GM19395 (cell line): ENCODE measurements around the gene UPK1B.
A peak's percentile ranks its signal among the peaks of the same experiment; 100 is the strongest.

Experiments used
- ATAC-seq: cut with Tn5 transposase; IDR thresholded peaks from one replicate; pipeline ENCODE4 v1.9.1; 2021; ENCODE audit warnings: mild to moderate bottlenecking, moderate library complexity; ENCODE audit not compliant: unreplicated experiment

Gene UPK1B

DNA sequence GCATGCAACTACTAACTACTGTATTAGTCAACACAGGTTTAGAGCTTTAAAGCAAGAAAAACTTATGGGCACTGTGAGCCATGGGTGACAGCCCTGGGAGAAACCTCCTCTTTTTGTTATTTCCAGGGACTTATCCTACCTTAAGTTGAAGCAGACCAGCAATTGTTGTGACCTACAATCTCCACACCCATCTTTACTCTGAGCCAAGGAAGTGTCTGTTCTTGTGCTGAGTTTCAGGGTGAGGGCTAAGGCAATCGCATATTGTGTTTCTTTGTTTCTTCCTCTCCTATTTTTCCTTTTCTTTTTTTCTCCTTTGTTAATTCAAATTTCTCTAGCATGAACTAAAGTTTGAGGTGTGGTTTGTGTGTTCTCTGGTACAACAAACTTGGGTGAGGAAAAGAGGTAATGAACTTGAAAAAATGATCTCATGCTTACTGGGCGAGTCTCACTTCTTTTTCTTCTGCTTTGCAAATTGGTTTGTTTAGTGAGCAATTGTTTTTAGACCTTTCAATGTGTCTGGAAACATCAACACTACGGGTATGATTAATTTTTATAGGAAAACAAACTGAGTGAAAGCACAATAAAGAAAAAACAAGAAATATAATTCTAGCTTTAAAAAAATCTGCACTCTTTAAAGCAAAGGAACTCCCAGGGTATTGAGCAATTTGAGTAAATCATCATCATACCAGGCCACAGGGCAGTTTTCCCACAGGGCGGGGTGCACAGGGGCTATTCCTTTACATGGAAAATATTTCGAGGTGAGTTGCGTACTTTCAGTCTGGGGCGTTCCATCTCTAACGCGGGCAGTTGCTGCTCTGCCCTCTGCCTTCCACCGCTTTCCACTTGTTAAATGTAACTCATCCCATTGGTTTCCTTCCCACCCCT lies 2.7 kb downstream of the UPK1B start:
- ATAC-seq, result no peak

GRCh38 chr3:119176778-119177177 lies 3.4 kb downstream of the UPK1B start:
- ATAC-seq, result no peak

- no peak for ATAC-seq
These were observed 3.9 kb downstream of the UPK1B start for GRCh38 chr3:119177321-119177720.

- no peak for ATAC-seq
These were observed 8.4 kb downstream of the UPK1B start for GRCh38 chr3:119181765-119182164.

GRCh38 chr3:119184111-119184510 lies 10.7 kb downstream of the UPK1B start:
- no peak for ATAC-seq

DNA sequence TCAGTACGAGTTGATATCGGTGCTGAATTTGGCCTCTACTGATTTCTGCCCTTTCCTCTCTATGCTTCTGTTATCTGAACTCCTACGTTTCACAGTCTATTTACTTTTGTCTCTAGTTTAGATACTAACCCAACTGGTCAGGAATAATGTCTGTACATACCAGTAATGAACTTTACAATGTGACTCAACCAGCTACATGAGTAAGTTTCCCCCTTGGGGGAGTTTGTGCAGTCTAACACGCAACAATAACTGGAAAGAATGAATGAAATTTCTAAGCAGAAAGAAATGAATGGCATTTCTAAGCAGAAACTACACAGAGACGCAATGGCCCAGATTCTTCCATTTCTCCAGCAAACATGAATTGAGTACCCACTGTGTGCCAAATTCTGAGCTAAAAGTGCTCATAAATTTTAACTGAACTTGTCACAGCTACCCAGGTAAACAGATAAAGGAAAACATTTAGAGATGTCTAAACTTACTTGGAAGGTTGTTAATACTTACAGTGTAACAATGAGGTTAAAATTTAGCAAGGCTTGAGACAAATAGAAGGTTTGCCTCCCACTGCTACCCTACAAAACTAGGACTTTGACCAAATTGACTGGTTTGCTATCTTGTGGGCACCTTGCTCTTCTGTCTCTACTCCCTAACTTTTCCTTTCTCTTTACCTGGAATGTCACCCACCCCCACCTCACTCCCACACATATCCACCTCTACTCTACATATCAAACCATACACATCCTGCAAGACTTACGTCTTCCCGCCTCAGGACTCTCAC lies 11.6 kb downstream of the UPK1B start:
- ATAC-seq, result no peak

DNA sequence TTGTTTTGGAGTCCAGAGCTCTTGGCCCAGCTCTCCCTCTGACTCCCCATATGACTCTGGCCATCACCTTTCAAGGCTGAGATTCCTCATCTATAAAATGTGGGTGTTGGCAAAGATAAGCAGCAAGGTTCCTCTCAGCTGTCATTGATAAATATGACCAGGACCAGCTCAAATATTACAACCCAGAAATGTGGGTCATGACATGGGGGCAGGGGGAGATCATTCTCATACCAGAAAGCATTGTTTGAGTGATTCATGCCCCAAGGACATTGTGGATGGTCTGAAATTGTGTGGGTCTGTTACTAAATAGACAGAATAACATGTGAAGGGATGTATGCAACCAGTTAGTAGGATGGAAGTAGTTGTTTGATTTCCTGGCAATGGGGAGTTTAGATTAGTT lies 13.9 kb downstream of the UPK1B start:
- no peak for ATAC-seq

DNA sequence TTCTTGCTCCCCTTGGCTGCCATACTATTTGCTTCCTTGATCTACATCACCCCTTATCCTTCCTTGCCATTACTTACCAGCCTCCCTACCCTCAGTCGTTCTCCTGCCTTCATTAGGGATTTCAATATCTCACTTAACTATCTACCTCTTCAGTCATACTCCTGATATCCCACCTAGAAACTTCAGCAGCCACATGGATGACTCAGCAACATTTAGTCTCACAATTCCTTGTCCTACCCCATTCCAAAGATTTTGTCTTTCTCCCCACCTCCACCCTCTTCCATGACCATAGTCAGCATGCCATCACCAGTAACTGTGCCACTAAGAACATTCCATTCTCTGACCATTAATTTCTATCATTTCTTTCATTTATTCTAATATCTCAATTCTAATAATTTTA lies 18.4 kb downstream of the UPK1B start:
- no peak for ATAC-seq

- no peak for ATAC-seq
These were observed 21.1 kb downstream of the UPK1B start for GRCh38 chr3:119194237-119195150.

- ATAC-seq, result no peak
These were observed 21.7 kb downstream of the UPK1B start for GRCh38 chr3:119195151-119195476.

- no peak for ATAC-seq
These were observed 22.5 kb downstream of the UPK1B start for GRCh38 chr3:119195911-119196310.

- no peak for ATAC-seq
These were observed 31.8 kb downstream of the UPK1B start for GRCh38 chr3:119205209-119205608.

GRCh38 chr3:119205685-119206084 lies 32.3 kb downstream of the UPK1B start:
- no peak for ATAC-seq

DNA sequence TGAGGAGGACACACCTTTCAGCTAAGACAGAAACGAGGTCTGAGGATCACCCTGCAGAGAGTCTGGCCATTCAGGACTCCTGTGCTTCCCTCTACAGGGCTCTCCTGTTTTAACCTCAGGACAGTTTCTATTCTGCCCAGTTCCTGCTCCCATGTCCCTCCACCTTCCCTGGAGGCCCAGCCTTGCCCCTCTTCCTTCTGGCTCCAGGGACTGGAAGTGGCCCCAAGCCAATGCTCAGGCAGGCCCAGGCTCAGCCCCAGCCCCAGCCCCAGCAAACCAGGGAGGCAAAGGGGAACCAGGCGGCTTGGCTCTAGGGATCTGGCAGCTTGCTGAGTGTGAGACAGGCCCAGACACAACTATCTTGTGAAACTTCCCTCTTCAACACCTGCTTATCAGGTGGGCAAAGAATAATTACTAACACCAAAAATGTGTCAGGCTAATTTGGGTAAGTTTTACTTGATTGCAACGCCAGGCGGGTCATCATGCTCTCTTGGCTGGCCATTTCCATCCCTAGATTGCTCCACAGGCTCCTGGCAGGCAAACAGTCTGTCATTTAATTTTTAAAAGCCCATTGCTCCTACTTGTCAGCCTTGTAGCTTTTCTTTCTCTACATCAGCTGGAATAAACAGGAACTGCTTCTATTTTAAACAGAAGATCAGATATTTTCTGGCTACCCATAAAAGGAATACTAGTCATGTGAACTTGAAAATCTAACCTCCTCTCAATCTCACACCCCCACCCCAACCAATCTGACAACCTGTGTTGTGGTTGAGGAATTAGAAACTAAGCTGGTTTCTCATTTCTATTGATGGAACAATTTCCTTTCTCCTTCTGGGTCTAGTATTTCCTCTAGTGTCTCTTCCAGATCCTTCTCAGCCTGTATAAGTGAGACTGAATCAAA lies 33.5 kb downstream of the UPK1B start:
- no peak for ATAC-seq

DNA sequence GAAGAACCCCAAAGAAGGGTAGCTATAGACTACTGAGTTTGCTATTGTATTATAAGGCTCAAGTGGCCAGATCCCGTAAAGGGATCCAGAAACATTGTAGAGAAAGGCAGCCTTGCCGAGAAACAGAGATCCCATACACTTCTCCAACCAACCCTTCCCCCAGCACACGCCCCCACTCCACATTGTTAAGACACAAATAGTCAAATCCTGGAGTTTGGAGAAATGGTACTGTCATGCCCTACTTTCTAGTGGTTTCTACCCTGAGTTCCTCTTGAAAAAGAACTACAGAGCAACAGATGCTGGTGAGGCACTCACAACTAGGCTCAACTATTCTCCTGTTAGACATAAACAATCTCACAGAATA lies 34.1 kb downstream of the UPK1B start:
- ATAC-seq, result no peak

DNA sequence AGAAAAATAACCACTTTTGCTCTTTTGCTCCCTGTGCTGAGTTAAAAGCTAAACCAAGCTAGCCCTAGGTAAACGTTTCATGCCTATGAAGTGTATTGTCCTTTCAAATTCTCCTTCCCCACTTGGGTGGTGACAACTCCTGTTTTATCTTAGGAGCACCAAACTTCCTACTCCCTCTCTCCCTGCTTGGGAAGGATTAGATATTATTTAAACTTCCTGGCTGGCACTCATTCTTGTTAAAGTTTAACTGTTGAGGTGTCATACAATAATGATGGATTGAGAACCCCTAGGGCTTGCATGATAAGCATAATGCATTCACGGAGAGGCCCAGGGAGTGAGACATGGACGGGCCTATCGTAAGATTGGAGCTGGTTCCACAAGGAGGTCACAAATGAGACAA lies 37.8 kb downstream of the UPK1B start:
- no peak for ATAC-seq

- ATAC-seq, result no peak
These were observed 38.4 kb downstream of the UPK1B start for GRCh38 chr3:119211803-119212202.

DNA sequence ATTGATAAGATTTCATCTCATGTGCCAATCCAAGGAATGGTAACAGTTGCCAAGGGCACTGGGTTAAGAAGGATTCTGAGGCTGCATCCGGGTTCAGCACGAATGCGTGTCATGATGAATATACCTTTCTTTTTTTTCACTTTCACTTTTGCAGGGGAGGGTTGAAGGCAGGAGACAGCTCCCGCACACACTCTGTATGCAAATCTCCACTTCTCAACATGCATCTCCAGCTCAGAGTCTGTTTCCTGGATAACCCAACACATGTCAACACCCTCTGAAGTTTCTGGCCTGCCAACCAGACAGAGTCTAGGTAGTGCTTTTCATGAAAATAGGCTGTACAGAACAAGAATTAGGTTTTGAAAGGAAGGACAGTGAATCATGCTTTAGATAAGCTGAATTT lies 45.7 kb downstream of the UPK1B start:
- peak; percentile 69 for ATAC-seq

- ATAC-seq, result no peak
These were observed 46.8 kb downstream of the UPK1B start for GRCh38 chr3:119220198-119220597.

DNA sequence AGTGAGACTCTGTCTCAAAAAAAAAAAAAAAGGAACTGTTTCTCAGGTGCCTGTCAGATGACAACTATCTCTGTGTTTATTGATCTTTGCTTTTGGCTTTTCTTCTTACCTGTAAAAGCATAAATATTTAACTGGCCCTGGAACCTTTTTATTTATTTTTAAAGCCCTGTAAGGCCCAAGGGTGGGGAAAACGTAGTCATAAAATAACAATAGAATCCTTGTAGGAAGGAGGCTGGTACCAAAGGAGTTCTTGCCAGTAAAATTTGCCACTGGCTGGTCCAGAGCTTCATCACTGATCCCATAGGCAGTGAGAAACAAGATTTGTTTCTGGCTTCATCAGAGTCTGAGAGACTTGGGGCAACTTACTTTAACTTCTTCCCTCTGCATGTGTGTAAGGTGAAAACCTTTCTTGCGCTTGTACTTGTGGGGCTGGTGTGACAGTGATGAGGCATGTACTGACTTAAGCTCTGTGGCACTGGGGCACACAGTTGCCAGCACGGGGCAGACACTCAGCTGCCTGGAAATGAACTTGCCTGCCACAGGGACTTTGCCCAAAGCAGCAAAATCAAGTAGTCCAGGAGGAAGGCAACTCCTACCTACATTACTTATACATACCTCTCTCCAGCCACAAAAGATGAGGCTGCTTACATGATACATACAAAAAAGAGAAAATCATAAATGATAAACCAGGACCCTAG lies 47.7 kb downstream of the UPK1B start:
- no peak for ATAC-seq
